CD4-positive, alpha-beta T cell treated with Interleukin-6 at 100 ng/mL for 8 hours (primary cell): ENCODE results near the gene SLC28A3.

Experiments used
- DNase-seq: peaks from one replicate; pipeline ENCODE4 v3.0.0-alpha.2; 2020; ENCODE audit warnings: mixed read lengths, low spot score

The SLC28A3 gene

DNA sequence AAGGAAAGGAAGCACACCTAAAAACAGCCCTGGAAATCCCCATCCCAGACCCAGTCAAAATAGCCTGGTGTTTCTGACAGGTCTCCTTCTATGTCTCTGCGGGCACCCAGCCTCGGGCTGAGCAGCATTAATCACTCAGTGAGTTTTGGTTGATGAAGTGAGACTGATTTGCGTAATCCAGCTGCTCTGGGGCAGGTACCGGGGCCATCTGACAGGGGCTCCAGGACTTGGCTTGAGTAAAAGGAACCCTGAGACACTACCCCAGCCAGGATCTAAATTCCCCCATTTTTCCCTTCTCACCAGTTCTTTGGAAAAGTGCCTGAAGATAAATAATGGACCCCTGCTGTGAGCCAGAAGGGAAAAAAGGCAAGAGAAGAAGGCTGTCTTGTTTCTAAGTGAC, 596 bp downstream of the SLC28A3 start:
- no peak for DNase-seq

- DNase-seq = no peak
These were observed 1.1 kb downstream of the SLC28A3 start for GRCh38 chr9:84339503-84339902.

DNA sequence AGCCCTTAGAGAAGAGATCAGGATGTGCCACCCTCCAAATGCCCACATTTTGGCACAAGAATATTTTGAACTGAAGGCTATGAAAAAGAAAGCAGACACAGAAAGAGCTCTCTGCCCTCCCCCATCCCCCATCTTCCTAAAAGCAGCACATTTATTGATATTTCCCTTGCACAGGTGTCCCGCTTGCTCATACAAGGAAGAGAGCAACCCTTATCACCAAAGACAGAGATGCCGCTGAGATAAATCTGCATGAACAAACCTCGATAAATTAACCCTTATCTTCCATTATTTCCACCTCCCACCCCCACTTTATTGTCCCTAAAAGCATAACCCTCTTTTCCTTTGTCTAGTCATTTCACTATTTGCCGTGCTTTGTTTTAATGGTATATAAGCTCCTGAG, 1.8 kb downstream of the SLC28A3 start:
- no peak for DNase-seq

- DNase-seq = no peak
These were observed 3.3 kb downstream of the SLC28A3 start for GRCh38 chr9:84337252-84337651.

GRCh38 chr9:84331119-84331809, 9.3 kb downstream of the SLC28A3 start:
- no peak for DNase-seq

- no peak for DNase-seq
These were observed 10.3 kb downstream of the SLC28A3 start for GRCh38 chr9:84330246-84330645.

GRCh38 chr9:84327184-84327583, 13.4 kb downstream of the SLC28A3 start:
- DNase-seq = no peak

DNA sequence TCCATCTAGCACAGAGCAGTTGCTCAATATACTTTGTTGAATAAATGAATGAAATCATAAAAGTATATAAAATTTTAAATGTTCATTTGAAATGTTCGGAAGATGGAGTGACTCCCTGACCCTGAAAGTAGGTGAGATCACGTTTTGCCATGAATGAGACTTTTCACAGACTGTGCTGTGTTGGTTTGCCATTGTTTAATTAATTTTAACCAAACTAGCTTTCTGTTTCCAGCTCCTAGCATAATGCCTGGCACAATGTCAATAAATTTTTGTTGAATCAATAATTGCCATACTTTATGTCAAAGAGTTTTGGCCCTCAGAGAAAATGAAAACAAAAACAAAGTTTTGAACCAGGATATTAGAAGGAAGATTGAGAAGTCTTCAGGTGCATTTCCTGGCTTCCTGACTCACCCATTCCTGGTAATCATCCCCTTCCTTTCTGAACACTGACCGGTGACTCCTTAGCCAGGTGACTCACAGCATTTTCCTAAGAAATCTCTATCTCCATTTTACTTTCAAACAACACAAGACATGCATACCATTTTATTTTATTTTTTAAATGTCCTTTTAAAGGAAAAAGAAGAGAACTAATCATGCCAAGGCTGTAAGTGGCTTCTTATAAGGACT, 15.1 kb downstream of the SLC28A3 start:
- no peak for DNase-seq

- DNase-seq = no peak
These were observed 15.7 kb downstream of the SLC28A3 start for GRCh38 chr9:84324811-84325210.

DNA sequence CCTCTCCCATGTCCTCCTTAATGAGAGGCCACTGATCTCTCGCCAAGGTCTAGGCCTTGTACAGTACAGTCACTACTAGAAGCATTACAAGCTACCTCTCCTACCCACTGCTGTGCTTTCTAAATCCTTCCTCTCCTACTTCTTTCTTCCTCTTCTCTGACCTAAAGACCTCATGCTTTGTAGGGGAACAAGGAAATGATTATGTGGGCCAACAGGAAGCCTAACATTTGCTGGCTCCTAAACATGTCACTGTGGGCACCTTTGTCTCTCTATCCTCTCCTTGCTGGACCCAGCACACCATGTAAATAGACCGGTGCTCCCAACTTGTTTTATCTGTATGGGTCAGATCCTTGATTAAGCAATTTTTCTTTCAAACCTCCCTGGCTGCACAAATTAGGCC, 16.7 kb downstream of the SLC28A3 start:
- DNase-seq = no peak

DNA sequence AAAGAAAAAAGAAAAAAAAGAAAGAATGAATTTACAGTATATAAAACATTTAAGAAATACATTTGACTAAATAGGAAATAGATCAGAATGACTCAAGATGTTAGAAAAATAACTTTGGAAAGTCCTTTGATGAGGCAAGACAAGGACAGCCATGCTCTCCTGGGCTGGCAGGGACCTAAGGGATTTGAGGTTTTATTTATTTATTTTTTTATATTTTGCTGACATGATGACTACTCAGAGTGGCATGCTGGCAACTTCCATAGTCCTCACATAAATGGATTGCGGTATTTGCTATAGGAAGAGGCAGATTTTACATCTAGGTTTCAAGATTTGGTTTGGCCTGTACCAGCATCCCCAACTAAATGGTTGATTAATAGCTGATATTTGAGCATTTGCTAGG, 17.7 kb downstream of the SLC28A3 start:
- no peak for DNase-seq

DNA sequence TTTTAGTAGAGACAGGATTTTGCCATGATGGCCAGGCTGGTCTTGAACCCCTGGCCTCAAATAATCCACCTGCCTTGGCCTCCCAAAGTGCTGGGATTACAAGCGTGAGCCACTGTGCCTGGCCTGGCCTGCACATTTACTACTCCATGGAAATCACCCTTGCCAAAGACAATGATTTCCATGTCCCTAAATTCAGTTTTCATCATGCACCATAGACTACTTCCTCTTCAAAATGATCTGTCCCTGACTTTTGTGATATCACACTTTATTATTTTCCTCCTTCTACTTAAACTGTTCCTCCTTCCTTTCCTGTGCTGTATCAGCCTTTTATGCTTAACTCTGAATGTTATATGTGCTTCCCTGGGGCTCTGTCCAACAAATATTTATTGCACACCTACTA, 20.3 kb downstream of the SLC28A3 start:
- no peak for DNase-seq

GRCh38 chr9:84319632-84320031, 20.9 kb downstream of the SLC28A3 start:
- DNase-seq = no peak

DNA sequence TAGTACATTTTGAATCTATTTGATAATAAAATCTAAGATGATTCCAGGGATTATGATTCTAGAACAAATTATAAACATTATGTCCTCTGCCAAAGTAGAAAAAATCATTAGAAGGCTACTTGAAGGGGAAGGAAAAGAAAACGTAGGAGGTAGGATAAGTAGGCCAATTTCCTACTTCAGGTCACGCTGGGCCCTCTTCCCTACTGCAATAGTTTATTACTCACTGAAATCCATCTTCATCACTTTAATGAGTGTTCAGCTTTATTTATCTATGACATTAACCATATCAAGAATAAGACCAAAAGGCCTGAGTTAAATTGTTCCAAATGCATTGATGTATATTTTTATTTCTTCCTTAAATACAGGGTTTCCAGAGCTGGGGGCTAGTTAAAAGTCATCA, 21.6 kb downstream of the SLC28A3 start:
- DNase-seq = no peak

DNA sequence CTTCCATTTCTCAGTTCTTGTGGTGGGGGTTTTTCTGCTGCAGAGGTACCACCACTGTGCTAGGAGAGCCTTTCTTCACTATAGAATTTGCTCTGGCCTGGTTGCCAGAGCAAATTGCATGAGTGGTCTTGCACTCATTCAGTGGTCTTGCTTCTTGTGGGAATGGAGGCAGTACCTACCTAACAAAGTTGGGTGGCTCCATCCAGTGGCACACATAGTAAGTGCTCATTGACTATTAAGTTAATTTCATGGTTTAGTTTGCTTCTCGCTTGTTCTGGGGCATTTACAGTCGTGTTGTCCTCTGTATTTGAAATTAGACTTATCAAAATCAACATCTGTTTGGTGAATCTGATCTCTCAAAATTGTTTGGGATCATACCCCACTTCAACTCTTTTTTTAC, 23.0 kb downstream of the SLC28A3 start:
- DNase-seq = no peak

- DNase-seq = peak; percentile 41
These were observed 25.2 kb downstream of the SLC28A3 start for GRCh38 chr9:84315278-84315877.

GRCh38 chr9:84314306-84314705, 26.3 kb downstream of the SLC28A3 start:
- DNase-seq = no peak

- DNase-seq = no peak
These were observed 29.7 kb downstream of the SLC28A3 start for GRCh38 chr9:84310883-84311282.

DNA sequence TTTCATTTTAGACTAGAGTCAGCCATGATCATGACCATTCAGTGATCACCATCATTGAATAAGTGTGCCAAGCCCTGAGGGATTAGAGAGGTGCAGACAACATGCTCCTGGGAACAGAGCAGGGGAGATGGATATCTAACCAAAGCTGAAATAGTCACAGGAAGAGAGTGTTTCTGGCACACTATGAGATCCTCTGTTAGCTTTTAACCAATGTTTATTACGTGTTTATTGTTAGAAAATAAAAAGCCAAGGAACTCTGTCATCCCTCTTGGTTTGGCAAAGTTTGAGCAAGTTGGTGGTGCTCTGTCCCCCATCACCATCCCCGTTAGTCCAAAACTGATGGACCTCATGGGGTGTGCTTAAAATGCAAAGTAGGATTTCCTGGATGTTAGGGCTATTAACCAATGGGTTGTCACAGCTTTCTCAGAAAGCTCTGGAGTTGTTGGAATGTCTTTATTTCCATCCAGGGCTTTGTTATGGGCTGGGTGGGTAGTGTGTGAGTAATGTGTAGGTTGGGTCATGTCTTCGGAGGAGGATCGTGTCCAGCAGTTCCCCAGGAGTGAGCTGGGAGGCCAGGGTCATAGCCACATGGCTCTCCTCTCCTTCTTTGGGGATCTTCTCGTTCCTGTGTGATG, 34.9 kb downstream of the SLC28A3 start:
- DNase-seq = no peak

DNA sequence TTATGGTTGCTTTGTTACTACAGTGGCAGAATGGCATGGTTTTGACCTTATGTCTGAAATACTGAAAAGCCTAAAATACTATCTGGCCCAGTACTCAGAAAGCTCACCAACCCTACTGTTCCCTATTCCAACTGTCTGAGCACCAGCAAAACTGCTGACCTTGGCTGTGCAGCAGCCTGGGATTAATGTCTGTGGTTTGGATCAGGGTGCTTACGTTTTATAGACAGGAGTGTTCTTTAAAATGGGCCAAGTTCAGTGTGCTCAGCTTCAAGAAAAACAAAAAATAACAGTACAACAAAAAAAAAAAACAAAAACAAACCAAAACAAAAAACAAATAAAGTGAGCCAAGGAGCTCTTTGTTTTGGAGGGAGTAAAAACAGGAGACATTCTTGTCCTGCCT, 36.4 kb downstream of the SLC28A3 start:
- DNase-seq = no peak

DNA sequence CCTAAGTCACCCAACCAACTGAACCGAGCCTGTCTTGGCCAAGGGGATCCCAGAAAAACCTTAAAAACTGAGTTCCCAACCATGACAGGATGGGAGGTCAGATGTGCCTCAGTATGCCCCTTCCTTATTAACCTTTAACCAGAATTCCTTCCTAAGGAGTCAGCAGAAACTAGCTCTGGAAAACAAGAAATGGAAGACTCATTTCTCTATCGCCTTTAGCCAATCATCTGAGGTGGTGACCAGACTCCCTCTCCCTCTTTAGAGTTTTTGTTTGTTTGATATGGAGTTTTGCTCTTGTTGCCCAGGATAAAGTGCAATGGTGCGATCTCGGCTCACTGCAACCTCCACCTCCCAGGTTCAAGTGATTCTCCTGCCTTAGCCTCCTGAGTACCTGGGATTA, 37.5 kb downstream of the SLC28A3 start:
- DNase-seq = no peak

DNA sequence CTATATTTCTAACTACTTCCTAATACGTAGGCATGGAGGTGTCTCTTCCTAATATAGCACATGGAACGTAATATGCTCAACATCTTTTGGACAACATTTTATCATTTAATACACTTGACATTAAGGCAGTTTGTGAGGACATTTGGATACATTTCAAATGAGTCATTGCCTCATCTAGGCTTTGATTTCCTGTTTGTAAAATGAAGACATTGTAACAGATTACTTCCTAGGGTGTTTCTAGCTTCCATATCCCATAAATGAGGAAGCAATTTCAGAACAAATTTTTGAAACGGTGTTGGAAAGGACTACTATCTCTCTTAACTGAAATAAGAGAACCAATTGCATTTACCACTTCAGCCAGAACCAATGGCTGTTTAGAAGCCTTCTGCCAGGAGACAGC, 38.7 kb downstream of the SLC28A3 start:
- DNase-seq = no peak

GRCh38 chr9:84300271-84300670, 40.3 kb downstream of the SLC28A3 start:
- DNase-seq = no peak
